GM19467 (cell line): Measurements from ENCODE around the gene SLC43A2.

Experiments used
- ATAC-seq: cut with Tn5 transposase; IDR thresholded peaks from one replicate; pipeline ENCODE4 v1.9.1; 2021; ENCODE audit warnings: mild to moderate bottlenecking, moderate library complexity; ENCODE audit not compliant: unreplicated experiment

SLC43A2 gene

DNA sequence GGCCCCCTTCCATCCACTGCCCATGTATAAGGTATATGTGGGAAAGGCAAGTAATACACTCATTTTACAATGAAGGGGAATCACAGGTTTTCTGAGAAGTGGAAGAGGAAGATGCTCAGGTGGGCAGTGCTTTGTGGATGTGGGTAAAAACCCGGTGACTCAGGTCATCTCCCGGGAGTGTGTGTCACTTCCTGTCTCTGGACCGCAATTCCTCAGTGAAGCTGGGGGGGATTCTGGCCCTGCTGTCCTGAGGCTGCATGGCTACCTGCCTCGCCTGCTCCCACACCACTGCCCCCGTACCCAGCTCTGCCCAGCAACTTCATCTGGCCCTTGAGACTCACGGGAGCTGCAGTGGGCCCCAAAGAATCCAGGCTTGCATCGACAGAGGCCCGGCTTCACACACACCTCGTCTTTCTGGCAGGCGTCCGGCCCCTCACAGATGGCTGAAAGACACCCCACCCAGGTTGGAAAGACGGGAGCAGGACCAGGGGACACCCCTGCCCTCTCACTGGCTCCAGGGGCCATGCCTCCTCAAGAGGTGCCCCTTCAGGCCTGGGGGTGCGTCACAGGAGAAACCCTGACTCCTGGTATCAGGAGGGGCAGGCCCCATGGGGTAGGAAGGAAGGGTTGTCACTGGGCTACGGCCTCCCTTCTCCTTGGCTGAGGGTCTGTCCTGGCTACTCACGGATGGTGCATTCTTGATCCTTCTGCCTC lies 16.0 kb upstream of the SLC43A2 start:
- ATAC-seq = no peak

DNA sequence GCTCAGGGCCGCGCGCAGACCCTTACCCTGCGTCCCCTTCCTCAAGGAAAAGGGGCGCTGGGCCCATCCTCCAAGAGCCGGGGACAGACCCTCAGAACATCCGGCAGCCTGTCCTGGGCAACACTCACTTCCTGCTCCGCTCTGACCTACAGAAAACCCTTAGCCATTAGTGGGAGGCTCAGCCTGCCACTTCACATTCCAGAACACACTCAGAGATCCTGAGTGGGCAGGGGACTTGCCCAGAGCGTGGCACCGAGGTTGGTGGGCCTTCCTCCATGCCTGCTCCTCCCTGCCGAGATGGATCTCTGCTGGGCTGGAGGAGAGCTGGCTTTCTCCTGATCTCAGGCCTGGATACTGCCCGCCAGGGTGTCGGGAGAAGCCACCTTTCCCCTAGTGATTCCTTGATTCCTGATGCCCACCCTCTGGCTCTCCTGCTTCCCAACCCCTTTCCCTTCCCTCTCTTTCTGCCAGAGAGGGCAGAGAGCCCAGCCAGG lies 15.4 kb upstream of the SLC43A2 start:
- ATAC-seq = no peak

DNA sequence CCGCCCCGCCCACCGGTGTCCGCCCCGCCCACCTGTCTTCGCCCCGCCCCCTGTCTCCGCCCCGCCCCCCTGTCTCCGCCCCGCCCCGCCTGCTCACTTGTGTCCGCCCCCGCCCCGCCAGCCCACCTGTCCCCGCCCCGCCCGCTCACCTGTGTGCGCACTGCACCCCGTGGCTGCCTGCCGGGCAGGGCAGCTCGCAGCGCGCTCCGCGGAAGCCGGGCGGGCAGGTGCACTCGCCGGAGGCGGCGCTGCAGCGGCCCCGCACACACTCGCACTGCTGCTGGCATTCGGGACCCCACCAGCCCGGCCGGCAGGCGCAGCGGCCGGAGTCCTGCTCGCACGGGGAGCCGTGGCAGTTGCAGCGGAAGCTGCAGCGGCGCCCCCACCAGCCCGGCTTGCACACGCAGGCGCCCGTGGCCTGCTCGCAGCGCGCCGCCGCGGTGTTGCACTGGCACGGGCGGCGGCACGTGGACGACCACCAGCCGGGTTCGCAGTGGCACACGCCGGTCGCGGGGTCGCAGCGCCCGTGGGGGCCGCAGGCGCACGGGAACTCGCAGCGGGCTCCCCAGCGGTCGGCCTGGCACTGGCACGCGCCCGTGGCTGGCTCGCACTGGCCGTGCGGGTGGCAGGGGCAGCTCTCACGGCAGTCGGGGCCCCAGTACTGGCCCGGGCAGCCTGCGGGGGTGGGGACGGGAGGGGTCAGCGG lies 14.8 kb upstream of the SLC43A2 start:
- no peak for ATAC-seq

DNA sequence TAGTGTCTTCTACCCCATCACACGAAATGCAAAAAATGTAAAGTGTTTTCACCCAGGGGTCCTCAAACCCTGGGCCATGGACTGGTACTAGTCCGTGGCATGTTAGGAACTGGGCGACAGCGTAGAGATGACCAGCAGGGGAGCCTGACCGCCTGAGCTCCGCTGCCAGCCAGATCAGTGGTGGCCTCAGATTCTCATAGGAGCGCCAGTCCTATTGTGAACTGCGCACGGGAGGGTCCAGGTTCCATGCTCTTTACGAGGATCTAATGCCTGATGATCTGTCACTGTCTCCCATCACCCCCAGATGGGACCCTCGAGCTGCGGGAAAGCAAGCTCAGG lies 12.4 kb upstream of the SLC43A2 start:
- no peak for ATAC-seq

DNA sequence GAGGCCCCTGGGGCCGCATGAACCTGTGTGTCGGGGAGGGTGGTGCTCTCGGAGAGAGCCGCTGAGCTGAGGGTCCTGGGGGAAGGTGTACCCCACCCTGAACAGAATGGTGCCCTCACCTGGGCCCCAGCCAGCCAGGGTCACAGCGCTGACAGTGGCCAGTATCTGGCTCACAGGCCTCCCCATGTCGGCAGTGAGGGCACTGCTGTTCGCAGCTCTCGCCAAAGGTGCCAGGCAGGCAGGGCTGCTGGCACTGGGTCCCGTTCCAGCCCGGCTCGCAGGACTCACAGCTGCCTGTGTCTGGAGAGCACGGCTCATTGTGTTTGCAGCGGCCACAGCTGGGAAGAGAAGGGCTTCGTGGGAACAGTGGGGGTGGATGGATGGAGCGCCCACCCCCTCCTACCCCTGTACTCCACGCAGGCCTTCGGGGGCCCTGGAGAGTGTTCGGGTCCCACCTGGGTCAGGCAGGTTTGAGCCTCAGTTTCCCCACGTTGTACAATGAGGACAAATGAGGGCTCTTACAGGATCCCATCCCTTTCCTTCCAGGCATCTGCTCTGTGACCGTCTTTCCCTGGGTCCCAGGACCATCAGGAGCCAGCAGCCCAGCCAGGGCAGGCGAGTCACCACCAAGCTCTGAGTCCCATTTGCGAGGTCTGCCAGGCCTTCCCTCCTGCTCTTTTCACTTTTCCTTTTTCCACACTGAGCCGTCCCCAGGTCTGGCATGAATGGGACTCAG lies 11.9 kb upstream of the SLC43A2 start:
- ATAC-seq = no peak

DNA sequence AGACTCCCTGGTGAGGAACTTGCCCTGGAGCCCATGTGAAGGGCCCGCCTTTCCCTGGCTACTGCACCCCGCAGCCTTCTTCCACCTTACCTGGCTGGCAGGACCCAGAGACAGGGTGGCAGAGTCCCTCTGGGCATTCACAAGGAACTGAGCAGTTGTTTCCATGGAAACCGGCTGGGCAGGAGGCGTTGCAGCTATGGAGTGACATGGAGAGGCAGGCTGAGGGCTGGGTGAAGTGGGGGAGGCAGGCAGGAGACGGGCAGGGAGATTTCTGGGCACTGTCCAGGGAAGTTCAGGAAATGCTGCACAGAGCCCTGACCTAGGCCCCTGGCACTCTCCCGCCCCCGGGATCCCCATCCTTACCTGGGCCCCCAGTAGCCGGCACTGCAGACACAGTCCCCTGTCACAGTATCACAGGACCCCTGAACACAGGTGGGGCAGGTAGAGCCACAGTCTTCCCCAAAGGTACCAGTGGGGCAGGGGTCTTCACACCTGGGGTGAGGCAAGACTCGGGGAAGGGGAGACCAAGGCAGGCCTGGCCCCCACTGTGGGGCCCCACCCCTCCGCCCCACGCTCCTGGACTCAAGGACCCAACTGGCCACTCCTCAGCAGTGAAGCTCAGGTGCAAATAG lies 11.0 kb upstream of the SLC43A2 start:
- no peak for ATAC-seq

DNA sequence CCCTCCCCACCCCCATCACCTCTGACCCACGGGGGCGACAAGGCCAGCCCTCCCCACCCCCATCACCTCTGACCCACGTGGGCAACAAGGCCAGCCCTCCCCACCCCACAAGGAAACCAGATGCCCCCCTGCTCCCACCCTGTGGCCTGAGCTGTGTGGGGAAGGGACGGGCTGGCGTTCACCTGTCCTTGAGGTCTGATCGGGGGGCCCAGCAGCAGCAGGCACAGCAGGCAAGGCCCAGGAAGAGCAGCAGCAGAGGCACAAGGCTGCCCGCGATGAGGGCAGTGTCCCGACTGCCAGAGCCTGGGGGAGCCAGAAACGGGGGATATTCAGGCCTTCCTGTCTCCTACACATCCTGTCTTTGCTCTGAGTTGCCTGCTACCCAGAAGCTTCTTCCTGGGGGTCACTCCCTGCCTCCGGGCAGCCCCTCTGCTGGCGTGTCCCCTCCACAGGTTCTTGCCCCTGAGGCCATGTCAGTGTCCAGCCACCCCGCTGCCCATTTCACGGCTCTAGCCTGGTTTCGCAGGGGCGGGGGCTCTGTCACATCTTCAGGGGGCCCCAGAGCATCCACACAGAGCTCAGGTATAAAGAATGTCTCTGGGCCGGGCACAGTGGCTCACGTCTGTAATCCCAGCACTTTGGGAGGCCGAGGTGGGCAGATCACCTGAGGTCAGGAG lies 10.1 kb upstream of the SLC43A2 start:
- no peak for ATAC-seq

DNA sequence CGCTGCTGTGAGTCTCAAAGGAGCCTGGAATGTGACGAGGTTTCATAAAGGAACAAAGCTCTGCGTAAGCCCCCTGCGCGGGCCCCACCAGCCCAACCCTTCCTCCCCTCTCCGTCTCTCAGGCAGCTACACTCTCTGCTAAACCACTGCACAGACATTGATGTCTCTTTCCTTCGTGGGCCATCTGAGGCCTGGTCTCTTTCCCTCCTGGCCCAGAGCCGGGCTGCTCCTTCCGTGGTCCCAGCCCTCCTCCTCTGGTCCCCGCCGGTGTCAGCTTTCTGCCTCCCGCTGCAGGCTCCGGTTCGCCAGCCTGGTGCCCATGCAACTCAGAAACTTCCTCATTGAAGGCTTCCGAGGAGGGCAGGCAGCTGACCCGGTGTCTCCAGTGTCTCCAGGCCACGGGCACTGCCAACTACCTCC lies 9.5 kb upstream of the SLC43A2 start:
- no peak for ATAC-seq

DNA sequence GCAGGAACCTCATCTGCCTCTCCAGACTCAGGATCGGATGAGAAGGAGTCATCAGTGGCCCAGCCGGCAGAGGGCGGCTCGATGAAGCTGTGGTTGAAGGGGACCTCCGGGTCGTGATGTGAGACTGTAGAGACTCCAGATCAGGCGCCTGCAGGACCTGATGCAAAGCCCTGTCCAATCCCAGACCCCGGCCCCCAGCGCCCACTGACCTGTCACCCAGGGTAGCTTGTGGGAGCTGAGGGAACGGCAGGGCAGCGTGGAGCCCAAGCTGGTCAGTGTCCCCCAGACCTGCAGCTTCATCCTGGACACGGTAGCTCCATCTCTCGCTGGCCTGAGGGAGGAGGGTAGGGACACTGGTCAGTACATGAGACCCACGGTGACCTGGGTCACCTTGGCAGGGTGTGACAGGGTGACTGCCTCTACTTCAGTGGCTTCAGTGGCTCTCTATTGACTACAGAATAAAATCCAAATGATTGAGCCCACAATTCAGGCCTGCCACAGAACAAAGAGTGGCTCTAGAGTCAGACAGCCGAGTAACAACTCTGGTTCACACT lies 8.2 kb upstream of the SLC43A2 start:
- ATAC-seq = no peak

DNA sequence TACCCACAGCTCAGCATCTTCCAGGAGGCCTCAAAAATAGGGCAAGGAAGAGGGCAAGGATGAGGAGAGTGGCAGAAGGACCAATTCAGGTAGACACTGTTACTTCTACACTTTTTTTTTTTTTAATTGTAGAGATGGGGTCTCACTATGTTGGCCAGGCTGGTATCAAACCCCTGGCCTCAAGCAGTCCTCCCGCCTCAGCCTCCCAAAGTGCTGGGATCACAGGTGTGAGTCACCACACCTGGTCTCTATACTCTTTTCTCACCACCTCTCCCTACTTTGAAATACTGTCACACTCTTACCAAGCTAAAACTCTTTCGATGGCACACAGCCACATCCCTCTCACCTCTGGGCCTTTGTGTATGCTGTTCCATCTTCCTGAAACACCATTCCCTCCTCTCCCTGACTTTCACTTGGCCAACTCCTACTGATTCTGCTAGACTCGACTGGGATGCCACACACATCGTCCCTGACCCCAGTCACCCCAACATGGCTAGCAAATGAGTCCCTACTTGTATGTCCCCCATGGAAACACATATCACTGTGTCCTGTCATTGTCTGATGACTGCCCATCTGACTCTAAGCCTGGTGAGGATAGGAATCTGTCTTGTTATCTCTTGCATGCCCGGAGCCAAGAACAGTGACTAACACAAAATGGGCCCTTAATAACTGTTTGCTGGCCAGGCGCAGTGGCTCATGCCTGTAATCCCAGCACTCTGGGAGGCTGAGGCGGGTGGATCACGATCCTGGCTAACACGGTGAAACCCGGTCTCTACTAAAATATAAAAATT lies 7.2 kb upstream of the SLC43A2 start:
- ATAC-seq = no peak

DNA sequence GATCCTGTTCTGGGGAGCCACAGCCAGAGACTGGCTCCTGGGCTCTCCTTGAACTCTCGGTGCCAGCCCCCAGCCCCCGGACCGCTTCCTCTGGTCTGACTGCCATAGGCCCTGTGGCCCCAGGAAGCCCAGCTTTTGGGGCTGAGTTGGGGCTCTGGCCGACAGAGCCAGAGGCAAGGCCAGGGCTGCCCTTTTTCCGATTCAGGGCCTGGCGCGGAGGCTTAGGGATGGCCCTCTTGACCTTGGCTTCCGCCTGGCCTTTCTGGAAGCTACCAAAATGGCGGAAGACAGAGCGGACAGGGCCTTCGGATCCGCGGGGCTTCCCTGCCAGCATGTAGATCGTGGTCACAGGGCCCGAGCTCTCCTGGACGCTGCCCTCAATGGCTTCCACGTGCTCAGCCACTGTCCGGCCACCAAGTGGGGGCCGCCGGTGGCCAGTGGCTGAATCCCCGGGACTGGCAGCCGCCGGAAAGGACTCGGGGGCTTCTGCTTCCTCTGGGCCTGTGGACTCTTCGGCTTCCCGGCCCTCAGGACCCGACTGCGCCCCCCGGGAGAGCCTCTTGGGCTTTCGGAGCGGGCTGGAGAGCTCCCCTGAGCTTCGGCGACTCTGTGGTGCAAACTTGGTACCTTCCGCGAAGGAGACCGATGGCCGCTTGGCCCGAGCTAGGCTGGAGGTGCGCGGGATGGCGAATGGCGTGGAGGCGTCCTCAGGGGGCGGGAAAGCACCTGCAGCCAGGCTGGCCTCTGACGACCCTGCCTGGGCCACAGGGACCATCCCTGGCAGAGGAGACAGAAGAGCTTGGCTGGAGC lies 6.4 kb upstream of the SLC43A2 start:
- ATAC-seq = no peak

DNA sequence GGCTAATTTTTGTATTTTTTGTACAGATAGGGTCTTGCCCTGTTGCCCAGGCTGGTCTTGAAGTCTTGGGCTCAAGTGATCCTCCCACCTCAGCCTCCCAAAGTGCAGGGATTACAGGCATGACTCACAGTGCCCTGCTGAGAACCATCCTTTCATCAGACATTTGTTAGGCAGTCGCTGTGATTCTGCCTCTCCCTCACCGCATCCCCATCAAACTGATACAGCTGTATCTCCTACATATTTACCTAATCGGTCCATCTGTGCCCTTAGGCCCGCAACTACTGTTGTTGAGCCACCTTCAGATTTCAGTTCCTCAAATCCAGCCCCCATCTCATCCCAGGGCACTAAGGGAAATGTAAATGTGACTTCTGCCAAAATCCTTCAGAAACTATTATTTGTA lies 2.0 kb upstream of the SLC43A2 start:
- ATAC-seq = no peak

DNA sequence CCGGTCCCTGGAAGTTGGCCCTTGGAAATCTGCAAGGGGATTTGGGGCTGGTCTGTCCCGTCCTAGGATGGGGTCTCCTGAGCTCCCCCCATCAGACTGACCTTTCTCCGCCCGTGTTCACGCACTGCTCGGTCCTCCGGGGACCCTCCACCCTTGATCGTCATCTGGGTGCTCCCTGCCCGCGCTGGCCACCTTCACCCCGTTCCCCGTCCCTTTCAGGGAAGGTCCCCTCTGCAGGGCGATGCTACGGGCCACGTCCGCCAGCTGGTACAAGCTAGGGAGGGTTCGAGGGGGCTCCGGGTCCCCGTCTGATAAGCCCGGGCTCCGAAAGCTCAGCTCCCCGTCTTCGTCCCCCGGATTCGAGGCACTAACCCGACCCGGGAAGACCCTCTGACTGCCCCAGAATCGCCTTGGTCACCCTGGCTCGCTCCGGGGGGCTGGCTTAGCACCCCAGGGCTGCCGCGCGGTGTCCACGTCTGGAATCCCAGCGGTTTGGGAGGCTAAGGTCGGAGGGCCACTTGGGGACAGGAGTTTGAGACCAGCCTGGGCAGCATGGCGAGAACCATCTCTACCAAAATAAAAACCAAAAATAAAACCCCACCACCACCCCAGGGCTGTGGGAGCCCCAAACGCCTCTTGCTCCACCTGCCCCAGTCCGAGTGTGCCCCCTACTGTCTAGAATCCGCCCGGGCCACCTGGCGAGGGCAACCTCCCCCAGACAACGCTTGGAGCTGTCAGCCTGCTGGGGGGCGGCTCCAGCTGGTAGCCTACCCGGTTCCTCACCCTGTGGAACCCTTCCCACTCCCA lies 1.1 kb upstream of the SLC43A2 start:
- ATAC-seq = no peak

DNA sequence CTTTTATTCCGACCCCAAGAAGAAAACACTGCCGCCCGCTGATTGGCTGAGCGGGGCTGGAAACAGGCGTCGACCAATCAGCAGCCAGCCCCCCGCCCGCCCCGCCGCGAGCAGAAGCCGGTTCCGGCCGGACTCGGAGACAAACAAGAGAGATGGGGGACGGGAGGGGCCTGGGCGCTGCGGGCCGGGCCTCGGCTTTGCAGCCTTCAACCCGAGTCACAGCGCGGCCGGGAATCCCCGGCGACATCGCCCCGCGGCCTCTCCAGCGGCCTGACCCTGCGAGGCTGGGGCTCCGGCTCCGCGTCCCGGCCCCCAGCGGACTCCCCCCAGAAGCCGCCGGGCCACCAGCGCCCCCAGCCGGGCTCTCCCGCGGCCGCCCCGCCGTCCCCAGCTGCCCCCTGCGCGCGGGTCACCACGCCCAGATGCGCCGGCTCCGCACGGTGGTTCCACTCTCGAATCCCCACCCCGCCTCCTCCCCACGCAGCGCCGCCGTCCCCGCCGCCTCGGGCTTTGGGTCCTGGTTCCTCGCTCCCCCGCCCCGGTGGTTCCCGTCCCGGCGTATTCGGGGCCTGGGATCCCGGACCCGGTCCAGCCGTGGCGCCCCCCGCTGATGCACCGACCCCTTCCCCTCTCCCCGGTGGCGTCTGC lies 346 bp upstream of the SLC43A2 start:
- peak; percentile 46 for ATAC-seq

DNA sequence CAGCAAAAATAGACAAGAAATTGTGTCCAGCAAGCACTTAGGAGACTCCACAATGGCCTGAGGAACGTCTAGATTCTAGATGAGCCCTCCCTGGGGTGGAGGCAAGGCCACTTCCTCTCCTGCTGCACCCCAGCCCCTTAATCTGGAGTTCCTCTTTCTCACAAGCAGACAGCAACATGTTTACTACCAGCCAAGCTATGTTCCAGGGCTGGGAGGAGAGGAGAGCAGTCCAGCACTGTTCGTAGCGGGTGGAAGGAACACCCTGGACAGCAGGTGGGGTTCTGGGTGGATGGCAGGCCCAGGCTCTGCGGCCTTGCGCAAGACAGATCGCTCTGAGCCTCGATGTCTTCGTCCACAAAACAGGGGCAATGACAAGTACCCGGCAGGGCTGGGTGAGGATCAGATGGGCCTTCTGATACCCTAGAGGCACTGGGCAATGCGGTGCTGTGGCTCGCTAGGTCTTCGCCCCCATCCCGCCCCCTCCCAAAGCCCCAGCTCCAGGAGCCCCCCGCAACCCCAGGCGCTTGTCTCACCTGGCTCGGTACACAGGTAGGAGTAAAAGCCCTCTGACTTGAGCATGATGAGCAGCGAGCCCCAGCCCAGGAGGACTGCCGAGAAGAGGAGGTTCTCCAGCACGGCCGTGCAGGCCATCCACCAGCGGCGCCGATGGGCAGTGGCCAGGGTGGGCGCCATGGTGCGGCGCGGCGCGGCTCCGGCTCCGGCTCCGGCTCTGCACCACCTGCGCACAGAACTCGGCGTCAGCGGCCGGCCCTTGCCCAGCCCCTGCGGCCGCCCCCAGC lies 1.3 kb downstream of the SLC43A2 start:
- no peak for ATAC-seq

DNA sequence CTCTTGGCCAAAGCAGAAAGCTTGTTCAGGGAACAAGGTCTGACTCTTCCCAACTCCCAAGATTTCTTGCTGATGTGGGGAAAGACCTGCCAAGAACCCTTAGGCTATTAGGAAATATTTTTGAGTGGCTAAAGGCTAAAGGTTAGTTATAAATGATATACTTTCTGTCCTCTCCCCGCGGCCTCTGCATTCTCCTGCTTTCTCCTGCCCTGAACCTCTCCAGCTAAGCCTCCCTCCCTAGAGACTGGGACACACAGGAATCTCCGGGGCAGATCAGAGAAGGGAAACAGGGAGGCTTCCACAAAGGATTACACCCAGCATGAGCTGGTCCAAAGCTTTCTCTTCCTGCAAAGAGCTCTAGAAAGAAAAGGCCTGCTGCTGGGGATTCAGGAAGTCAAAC lies 2.3 kb downstream of the SLC43A2 start:
- no peak for ATAC-seq

DNA sequence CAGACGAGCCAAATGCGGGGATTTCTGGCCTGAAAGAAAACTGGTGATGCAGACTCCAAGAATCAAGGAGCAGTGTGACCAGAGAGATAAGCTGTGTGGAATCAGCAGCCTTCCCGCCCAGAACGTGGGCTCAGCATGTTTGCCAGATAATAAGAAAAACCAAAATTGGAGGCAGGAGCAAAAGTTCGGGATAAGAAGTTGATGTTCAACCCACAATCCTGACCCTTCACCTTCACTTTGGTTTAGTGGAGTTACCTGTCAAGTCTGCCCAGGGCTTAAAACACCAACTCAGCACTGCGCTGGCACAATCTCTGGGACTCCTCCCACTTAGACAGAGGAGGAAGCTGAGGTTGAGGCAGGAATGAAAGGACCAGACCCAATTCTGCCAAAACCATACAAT lies 3.1 kb downstream of the SLC43A2 start:
- no peak for ATAC-seq
